K562 (cell line): ENCODE measurements around the gene INSIG1. TPM values are rescaled to one million over a fixed set of nuclear protein-coding genes. Genes with fewer than 3 reads are reported as not detected.

Source experiments
- ATAC-seq: fragments of 200-7000 bp; cut with Tn5 transposase; 3 replicates; pipeline ENCODE4 v1.9.1; 2020; ENCODE audit warnings: moderate library complexity
- BruUV-seq: library from RNA; stranded (reverse); fragments of 400-500 nt; replicated peaks from 2 replicates; lab custom pipeline; 2021; lab: Mats Ljungman, UMichigan
- CTCF ChIA-PET: fragments of 300-600 bp; formaldehyde crosslinking; extraction: SDS; loops from one replicate; lab custom pipeline; 2021; ENCODE audit warnings: low intra/inter-chr PET ratio; lab: Yijun Ruan, JAX
- POLR2A ChIA-PET: fragments of 300-600, 350-650 bp; sonication (Branson Sonifier 250); formaldehyde crosslinking; extraction: SDS; loops from one replicate; lab custom pipeline; 2021; ENCODE audit warnings: antibody characterized with exemption, inconsistent platforms; lab: Yijun Ruan, JAX
- DNase-seq, 4 experiments: peaks; one replicate each; pipeline versions ENCODE4 v3.0.0 to v3.0.0-alpha.2; 2011 to 2018; ENCODE audit warnings: low spot score in 3 of 4, mixed read lengths in 3 of 4; ENCODE audit errors: extremely low read depth in 1 of 4
- FAIRE-seq: peaks from 2 replicates; lab custom pipeline; 2011; peaks lifted over from hg19 to GRCh38; lab: Jason Lieb, UNC
- H2AFZ ChIP-seq: 2 replicates; pipeline ENCODE4 v1.6.0; 2011; ENCODE audit warnings: low read depth, low read length, control low read depth, inconsistent platforms
- H3K27ac ChIP-seq: fragments of 200-600 bp; 3 replicates; pipeline ENCODE4 v1.8.0; 2011; ENCODE audit warnings: low read depth, mild to moderate bottlenecking, control low read depth, inconsistent platforms, low read length, moderate library complexity, mixed read lengths; ENCODE audit errors: extremely low read depth
- H3K27me3 ChIP-seq, 2 experiments: fragments of 300-600 bp in 1 of 2; 2 replicates in 1 of 2; 3 replicates in 1 of 2; pipeline versions ENCODE4 v1.6.0 to v1.8.0; 2011; ENCODE audit warnings: inconsistent platforms in 2 of 2, low read length in 2 of 2, mild to moderate bottlenecking in 1 of 2, mixed read lengths in 1 of 2, moderate library complexity in 1 of 2; ENCODE audit not compliant: control insufficient read depth in 2 of 2, insufficient read depth in 2 of 2
- H3K36me3 ChIP-seq: fragments of 300-600 bp; 3 replicates; pipeline ENCODE4 v1.8.0; 2011; ENCODE audit warnings: mild to moderate bottlenecking, low read length, inconsistent platforms; ENCODE audit not compliant: control insufficient read depth, insufficient read depth
- H3K4me1 ChIP-seq, 2 experiments: fragments of 200-600 bp in 1 of 2; replicated peaks in 1 of 2; 2 replicates in 1 of 2; 3 replicates in 1 of 2; pipeline versions ENCODE4 v1.5.1 to v1.8.0; 2011; ENCODE audit warnings: inconsistent platforms in 2 of 2, low read length in 2 of 2, mild to moderate bottlenecking in 1 of 2, mixed read lengths in 1 of 2, moderate library complexity in 1 of 2; ENCODE audit not compliant: control insufficient read depth in 2 of 2, insufficient read depth in 2 of 2
- H3K4me2 ChIP-seq: 2 replicates; pipeline ENCODE4 v1.6.1; 2011; ENCODE audit warnings: low read length, control low read depth, inconsistent platforms, mixed read lengths; ENCODE audit not compliant: insufficient read depth
- H3K4me3 ChIP-seq: fragments of 200-600 bp; sonication (generic), shearing (Covaris generic); 2 replicates; pipeline ENCODE4 v1.5.1; 2016; ENCODE audit warnings: control low read depth, inconsistent platforms
- H3K79me2 ChIP-seq: fragments of 200-600 bp; 3 replicates; pipeline ENCODE4 v1.8.0; 2011; ENCODE audit warnings: low read length, inconsistent platforms; ENCODE audit not compliant: control insufficient read depth, insufficient read depth
- H3K9ac ChIP-seq, 2 experiments: 2 replicates each; pipeline versions ENCODE4 v1.6.0 to v1.6.1; 2011; ENCODE audit warnings: low read depth in 2 of 2, low read length in 2 of 2, control low read depth in 1 of 2, inconsistent platforms in 1 of 2, mild to moderate bottlenecking in 1 of 2, mixed read lengths in 1 of 2; ENCODE audit not compliant: insufficient read depth in 1 of 2
- H3K9me1 ChIP-seq: one replicate; pipeline ENCODE4 v1.6.0; 2011; ENCODE audit warnings: inconsistent platforms, mild to moderate bottlenecking, low read length, moderate library complexity; ENCODE audit not compliant: control insufficient read depth, insufficient read depth
- H3K9me3 ChIP-seq: replicated peaks from 2 replicates; pipeline ENCODE4 v1.5.1; 2011; ENCODE audit warnings: low read depth, low read length, inconsistent platforms; ENCODE audit not compliant: control insufficient read depth, insufficient read depth
- H4K20me1 ChIP-seq: replicated peaks from 2 replicates; pipeline ENCODE4 v1.6.1; 2011; ENCODE audit warnings: low read length, inconsistent platforms, mixed read lengths; ENCODE audit not compliant: control insufficient read depth, insufficient read depth
- CBFA2T3 ChIP-seq: fragments of 450-650 bp; IDR thresholded peaks from 2 replicates; pipeline ENCODE4 v1.6.1; 2017
- CBX8 ChIP-seq: fragments of 200-600 bp; sonication (generic); IDR thresholded peaks from 2 replicates; pipeline ENCODE4 v1.6.1; 2012; ENCODE audit warnings: borderline replicate concordance, mixed run types, low read depth, mild to moderate bottlenecking, moderate library complexity, mixed read lengths, low read length, control low read depth, inconsistent platforms; ENCODE audit not compliant: poor library complexity, severe bottlenecking; ENCODE audit errors: extremely low read depth
- EZH2 ChIP-seq: IDR thresholded peaks from 2 replicates; pipeline ENCODE4 v1.6.1; 2012; ENCODE audit warnings: low read depth, mild to moderate bottlenecking, inconsistent platforms, low read length, borderline replicate concordance
- SPI1 ChIP-seq: IDR thresholded peaks from 2 replicates; pipeline ENCODE4 v1.6.1; 2011; ENCODE audit warnings: low read depth, low read length, control low read depth, borderline replicate concordance
- ZBTB7A ChIP-seq: IDR thresholded peaks from 2 replicates; pipeline ENCODE4 v1.6.1; 2011; ENCODE audit warnings: low read depth, mild to moderate bottlenecking, low read length, moderate library complexity, borderline replicate concordance; ENCODE audit not compliant: control insufficient read depth
- ZFP36 ChIP-seq: fragments of 150-350 bp; IDR thresholded peaks from 2 replicates; pipeline ENCODE4 v1.6.1; 2018; ENCODE audit warnings: low read length, low read depth; ENCODE audit not compliant: partially characterized antibody
- WGBS: fragments of 100-300 bp; shearing (Covaris generic); methylation state at CpG from one replicate; pipeline ENCODE4 v1.1.6; 2016; ENCODE audit warnings: low coverage, mixed read lengths; ENCODE audit not compliant: insufficient coverage; ENCODE audit errors: missing lambda C conversion rate; 5-methylcytosine and 5-hydroxymethylcytosine counted together
- in situ Hi-C: fragments of 300-500 bp; cut with MboI; formaldehyde crosslinking; loops from 4 replicates; pipeline ENCODE4 v1.15.0; 2018; ENCODE audit warnings: inconsistent platforms, mixed read lengths
- intact Hi-C: fragments of 100-400 bp; cut with micrococcal nuclease; formaldehyde crosslinking; loops from 2 replicates; pipeline ENCODE4 v1.14.2; 2022
- polyA plus RNA-seq, 8 experiments: library from polyadenylated mRNA; depleted of rRNA in 4 of 8; stranded (reverse) in 5 of 8; unstranded in 3 of 8; fragments of >200 nt; fragmentation: Nextera tagmentation in 2 of 8; fragmentation: Illumina TruSeq in 1 of 8; extraction: Ambion mirVana in 2 of 8; extraction: Trizol in 1 of 8; gene quantifications; 2 replicates each; pipeline versions ENCODE4 v1.2.1 to v1.2.3, GENCODE V29; 2011 to 2014; ENCODE audit warnings: inconsistent platforms in 1 of 8, missing spikeins in 1 of 8
- total RNA-seq, 7 experiments: library from RNA; depleted of rRNA in 6 of 7; stranded (reverse); fragments of >200 nt in 6 of 7; fragmentation: Illumina TruSeq in 2 of 7; extraction: Trizol in 2 of 7; gene quantifications; 2 replicates each; pipeline versions ENCODE4 v1.2.1 to v1.2.3, GENCODE V29; 2011 to 2021; ENCODE audit warnings: low replicate concordance in 1 of 7
- TF ChIP-seq, protein P1 (sequence below): sonication (generic); formaldehyde crosslinking; IDR thresholded peaks from 2 replicates; pipeline ENCODE4 v1.8.0; 2023; ENCODE audit warnings: mild to moderate bottlenecking, missing genetic modification reagents
- TF ChIP-seq, protein P2 (sequence below): fragments of 450-650 bp; conservative IDR thresholded peaks from 2 replicates; pipeline ENCODE4 v1.6.1; 2016; ENCODE audit warnings: missing genetic modification characterization, low read depth, mild to moderate bottlenecking, missing compliant biosample characterization, moderate library complexity

INSIG1 gene
- total and polyA plus RNA-seq, 9 of the 15 experiments (the other 6 are each of a cell fraction or from before 2014, with no cell fraction given), result 57.1 to 787 (median 238) TPM

DNA sequence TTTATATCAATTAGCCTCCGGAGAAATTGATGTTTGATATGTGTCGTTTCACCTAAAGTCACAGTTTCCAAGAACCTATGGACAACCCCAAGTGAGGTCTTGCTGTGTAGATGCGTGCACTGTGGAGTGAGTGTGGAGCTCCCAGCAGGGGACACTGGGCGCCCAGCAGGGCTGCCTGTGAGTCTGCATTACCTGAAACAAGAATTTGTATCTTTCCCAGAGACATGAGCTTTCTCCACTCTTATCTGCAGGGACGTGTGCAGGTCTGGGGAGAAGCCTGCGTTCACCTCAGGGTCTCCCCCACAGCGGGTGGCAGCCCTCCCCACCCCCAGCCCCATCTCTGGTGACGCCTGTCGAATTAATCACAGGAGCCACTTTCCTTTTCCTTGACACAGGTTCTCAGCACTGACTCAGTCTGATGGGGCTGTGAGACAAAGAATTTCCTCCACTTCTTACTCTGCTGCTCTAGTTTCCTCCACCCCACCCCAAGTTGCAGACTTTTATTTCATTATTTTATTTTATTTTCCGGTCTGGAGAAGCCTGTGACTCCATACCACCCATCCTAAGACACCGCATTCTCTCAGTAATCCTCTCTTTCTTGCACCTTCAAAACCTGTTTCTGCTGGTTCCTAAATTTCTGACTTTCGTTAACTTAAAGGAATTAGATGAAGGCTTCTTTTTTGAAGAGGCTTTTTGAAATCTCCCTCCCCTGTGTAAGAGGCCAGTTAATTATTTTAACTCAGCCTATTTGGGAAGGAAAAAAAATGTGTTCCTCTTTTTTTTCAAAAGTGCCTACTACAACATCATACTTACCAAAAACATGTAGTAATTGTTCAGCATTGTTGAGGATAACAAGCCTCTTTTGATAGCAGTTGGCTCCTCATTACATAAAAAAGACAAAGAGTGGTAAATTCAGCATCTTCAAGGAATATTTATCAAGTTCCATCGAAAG, 17.0 kb upstream of the INSIG1 start:
- no peak overlapping the region for H3K9ac ChIP-seq
- DNase-seq (peak in 2 of 4 experiments; percentile 44), ATAC-seq (peak; percentile 53), FAIRE-seq (no peak)
- WGBS, result 4% methylated on average over 13 of the region's 13 CpGs
- H3K27ac ChIP-seq, result no peak overlapping the region
- intact Hi-C loops (no loop called here), in situ Hi-C loops (no loop called here)
- H3K79me2 ChIP-seq, result no peaks in the 10 kb centered on the region
- H3K9me3 ChIP-seq, result no peaks in the 10 kb centered on the region
- H3K36me3 ChIP-seq, result no peaks in the 10 kb centered on the region
- no peak overlapping the region for H2AFZ ChIP-seq
- H3K27me3 ChIP-seq, result peaks cover 74 to 84% of the 10 kb centered on the region in 2 experiments
- H4K20me1 ChIP-seq, result no peaks in the 10 kb centered on the region
- TF ChIP-seq, protein P1, sequence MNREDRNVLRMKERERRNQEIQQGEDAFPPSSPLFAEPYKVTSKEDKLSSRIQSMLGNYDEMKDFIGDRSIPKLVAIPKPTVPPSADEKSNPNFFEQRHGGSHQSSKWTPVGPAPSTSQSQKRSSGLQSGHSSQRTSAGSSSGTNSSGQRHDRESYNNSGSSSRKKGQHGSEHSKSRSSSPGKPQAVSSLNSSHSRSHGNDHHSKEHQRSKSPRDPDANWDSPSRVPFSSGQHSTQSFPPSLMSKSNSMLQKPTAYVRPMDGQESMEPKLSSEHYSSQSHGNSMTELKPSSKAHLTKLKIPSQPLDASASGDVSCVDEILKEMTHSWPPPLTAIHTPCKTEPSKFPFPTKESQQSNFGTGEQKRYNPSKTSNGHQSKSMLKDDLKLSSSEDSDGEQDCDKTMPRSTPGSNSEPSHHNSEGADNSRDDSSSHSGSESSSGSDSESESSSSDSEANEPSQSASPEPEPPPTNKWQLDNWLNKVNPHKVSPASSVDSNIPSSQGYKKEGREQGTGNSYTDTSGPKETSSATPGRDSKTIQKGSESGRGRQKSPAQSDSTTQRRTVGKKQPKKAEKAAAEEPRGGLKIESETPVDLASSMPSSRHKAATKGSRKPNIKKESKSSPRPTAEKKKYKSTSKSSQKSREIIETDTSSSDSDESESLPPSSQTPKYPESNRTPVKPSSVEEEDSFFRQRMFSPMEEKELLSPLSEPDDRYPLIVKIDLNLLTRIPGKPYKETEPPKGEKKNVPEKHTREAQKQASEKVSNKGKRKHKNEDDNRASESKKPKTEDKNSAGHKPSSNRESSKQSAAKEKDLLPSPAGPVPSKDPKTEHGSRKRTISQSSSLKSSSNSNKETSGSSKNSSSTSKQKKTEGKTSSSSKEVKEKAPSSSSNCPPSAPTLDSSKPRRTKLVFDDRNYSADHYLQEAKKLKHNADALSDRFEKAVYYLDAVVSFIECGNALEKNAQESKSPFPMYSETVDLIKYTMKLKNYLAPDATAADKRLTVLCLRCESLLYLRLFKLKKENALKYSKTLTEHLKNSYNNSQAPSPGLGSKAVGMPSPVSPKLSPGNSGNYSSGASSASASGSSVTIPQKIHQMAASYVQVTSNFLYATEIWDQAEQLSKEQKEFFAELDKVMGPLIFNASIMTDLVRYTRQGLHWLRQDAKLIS, result no peak
- peak; percentile 53; the same call in 1 of the 2 replicates for TF ChIP-seq SPI1
- peak; percentile 87 for TF ChIP-seq CBX8
- TF ChIP-seq, protein P2, sequence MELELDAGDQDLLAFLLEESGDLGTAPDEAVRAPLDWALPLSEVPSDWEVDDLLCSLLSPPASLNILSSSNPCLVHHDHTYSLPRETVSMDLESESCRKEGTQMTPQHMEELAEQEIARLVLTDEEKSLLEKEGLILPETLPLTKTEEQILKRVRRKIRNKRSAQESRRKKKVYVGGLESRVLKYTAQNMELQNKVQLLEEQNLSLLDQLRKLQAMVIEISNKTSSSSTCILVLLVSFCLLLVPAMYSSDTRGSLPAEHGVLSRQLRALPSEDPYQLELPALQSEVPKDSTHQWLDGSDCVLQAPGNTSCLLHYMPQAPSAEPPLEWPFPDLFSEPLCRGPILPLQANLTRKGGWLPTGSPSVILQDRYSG (tag), result no peak
- peak; percentile 44; the same call in 1 of the 2 replicates for TF ChIP-seq ZBTB7A
- peak; percentile 3 for TF ChIP-seq ZFP36
- peak; percentile 37 for TF ChIP-seq CBFA2T3
- TF ChIP-seq EZH2, result 0 out of 2 replicates have a peak, but pooled peaks have one; percentile 16
- no peaks in the 10 kb centered on the region for H3K9me1 ChIP-seq
- peaks cover 0 to 11% of the 10 kb centered on the region in 2 experiments; a peak in 4 of 5 replicates for H3K4me1 ChIP-seq
- no TSS peak for BruUV-seq
- H3K4me3 ChIP-seq, result no peak overlapping the region
- CTCF ChIA-PET, result no interaction called here
- POLR2A ChIA-PET, result interaction anchor here (1.2 to 1.5 kb wide), 2 partner anchors 16 to 19 kb away, joined by 3 to 6 read pairs; partner anchors contain the start of gene INSIG1
- no peak overlapping the region for H3K4me2 ChIP-seq
